PC-3 (cell line): ENCODE results near the gene PLA2G4D. TPM values are rescaled to one million over a fixed set of nuclear protein-coding genes. Genes with fewer than 3 reads are reported as not detected.

Experiments
- ATAC-seq: fragments of 200-7000 bp; cut with Tn5 transposase; 2 replicates; pipeline ENCODE4 v1.9.1; 2020; ENCODE audit warnings: mild to moderate bottlenecking, moderate library complexity
- BruUV-seq: library from RNA; stranded (reverse); fragments of 400-500 nt; replicated peaks from 2 replicates; lab custom pipeline; 2021; lab: Mats Ljungman, UMichigan
- CTCF ChIA-PET: fragments of 300-600 bp; sonication (Branson Sonifier 250); formaldehyde crosslinking; loops from one replicate; lab custom pipeline; 2022; ENCODE audit warnings: antibody characterized with exemption; lab: Charles Lee
- POLR2A ChIA-PET: fragments of 300-600 bp; sonication (Branson Sonifier 250); formaldehyde crosslinking; loops from one replicate; lab custom pipeline; 2022; ENCODE audit warnings: antibody characterized with exemption; ENCODE audit not compliant: unreplicated experiment; lab: Charles Lee
- DNase-seq: peaks from one replicate; pipeline ENCODE4 v3.0.0-alpha.2; 2015
- H2AFZ ChIP-seq: fragments of 300-600 bp; sonication (generic); 2 replicates; pipeline ENCODE4 v1.6.0; 2016; ENCODE audit warnings: antibody characterized with exemption, low read length
- H3F3A ChIP-seq: fragments of 300-600 bp; sonication (generic); one replicate; pipeline ENCODE4 v1.6.0; 2017; ENCODE audit warnings: antibody characterized with exemption, low read length, control low read depth, mild to moderate bottlenecking; ENCODE audit not compliant: unreplicated experiment
- H3K27ac ChIP-seq: fragments of 300-600 bp; sonication (generic); 2 replicates; pipeline ENCODE4 v1.5.1; 2016; ENCODE audit warnings: mild to moderate bottlenecking, low read length
- H3K27me3 ChIP-seq: fragments of 300-600 bp; sonication (generic); 2 replicates; pipeline ENCODE4 v1.6.1; 2016; ENCODE audit warnings: low read length, mixed read lengths
- H3K36me3 ChIP-seq: fragments of 300-600 bp; sonication (generic); 2 replicates; pipeline ENCODE4 v1.6.1; 2016; ENCODE audit warnings: low read depth, mixed run types, low read length, mixed read lengths
- H3K4me1 ChIP-seq: fragments of 300-600 bp; sonication (generic); 2 replicates; pipeline ENCODE4 v1.5.1; 2016; ENCODE audit warnings: low read length; ENCODE audit not compliant: insufficient read depth
- H3K4me2 ChIP-seq: fragments of 300-600 bp; sonication (generic); 2 replicates; pipeline ENCODE4 v1.6.0; 2016; ENCODE audit warnings: low read length
- H3K4me3 ChIP-seq: fragments of 300-600 bp; sonication (generic); 2 replicates; pipeline ENCODE4 v1.5.1; 2016; ENCODE audit warnings: mild to moderate bottlenecking, low read length, mixed read lengths
- H3K79me2 ChIP-seq: fragments of 300-600 bp; sonication (generic); 2 replicates; pipeline ENCODE4 v1.6.1; 2017; ENCODE audit warnings: low read length, mixed read lengths
- H3K9ac ChIP-seq: fragments of 300-600 bp; sonication (generic); 2 replicates; pipeline ENCODE4 v1.6.0; 2016; ENCODE audit warnings: mild to moderate bottlenecking, low read length
- H3K9me2 ChIP-seq: fragments of 300-600 bp; sonication (generic); replicated peaks from 2 replicates; pipeline ENCODE4 v1.6.1; 2016; ENCODE audit warnings: mixed run types, low read length, mixed read lengths
- H3K9me3 ChIP-seq: fragments of 300-600 bp; sonication (generic); 2 replicates; pipeline ENCODE4 v1.6.1; 2016; ENCODE audit warnings: low read length, mixed read lengths
- H4K20me1 ChIP-seq: fragments of 300-600 bp; sonication (generic); 2 replicates; pipeline ENCODE4 v1.6.1; 2016; ENCODE audit warnings: low read length, mixed read lengths
- CTCF ChIP-seq: fragments of 300-600 bp; sonication (generic); conservative IDR thresholded peaks from 2 replicates; pipeline ENCODE4 v1.5.1; 2017; ENCODE audit warnings: antibody characterized with exemption, low read depth, mild to moderate bottlenecking, low read length
- EZH2 ChIP-seq: fragments of 300-600 bp; sonication (generic); IDR thresholded peaks from one replicate; pipeline ENCODE4 v1.6.1; 2017; ENCODE audit warnings: antibody characterized with exemption, mild to moderate bottlenecking, low read length; ENCODE audit not compliant: unreplicated experiment
- EZH2phosphoT487 ChIP-seq: fragments of 300-600 bp; sonication (generic); IDR thresholded peaks from 2 replicates; pipeline ENCODE4 v1.6.1; 2018; ENCODE audit warnings: mild to moderate bottlenecking, antibody characterized with exemption, low read length, borderline replicate concordance
- intact Hi-C: fragments of 100-400 bp; cut with micrococcal nuclease; formaldehyde crosslinking; loops from 2 replicates; pipeline ENCODE4 v1.9.0; 2023
- total RNA-seq: library from RNA; depleted of rRNA; stranded (reverse); fragments of >200 nt; gene quantifications from 2 replicates; pipeline ENCODE4 v1.2.3, GENCODE V29; 2014

The PLA2G4D gene
- total RNA-seq, 1 experiment from 2014 or later: 0.55 TPM

- no peak overlapping the region for H3K4me3 ChIP-seq
- no peaks in the 10 kb centered on the region for H4K20me1 ChIP-seq
- intact Hi-C loops: no loop called here
- ATAC-seq (no peak), DNase-seq (no peak)
- no peaks in the 10 kb centered on the region for H3K36me3 ChIP-seq
- H3K27me3 ChIP-seq: no peaks in the 10 kb centered on the region
- no TSS peak for BruUV-seq
- no peak overlapping the region for H3K9ac ChIP-seq
- H3F3A ChIP-seq: no peaks in the 10 kb centered on the region
- TF ChIP-seq EZH2phosphoT487: no peak
- TF ChIP-seq EZH2: no peak
- TF ChIP-seq CTCF: no peak
- no peaks in the 10 kb centered on the region for H3K9me3 ChIP-seq
- no peaks in the 10 kb centered on the region for H3K79me2 ChIP-seq
- H3K27ac ChIP-seq: no peak overlapping the region
- ChIA-PET POLR2A (no interaction called here), CTCF (no interaction called here)
- H3K4me1 ChIP-seq: peaks cover 33% of the 10 kb centered on the region
- H3K9me2 ChIP-seq: no peaks in the 10 kb centered on the region
- H2AFZ ChIP-seq: no peak overlapping the region
- H3K4me2 ChIP-seq: no peak overlapping the region
Measured at GRCh38 chr15:42048821-42049200, 45.6 kb downstream of the PLA2G4D start.

- no TSS peak for BruUV-seq
- Histone ChIP-seq H3K4me1 (peaks cover 33% of the 10 kb centered on the region), H3K9me3 (no peaks in the 10 kb centered on the region), H3K4me3 (no peak overlapping the region), H3F3A (no peaks in the 10 kb centered on the region), H3K9ac (no peak overlapping the region), H3K4me2 (no peak overlapping the region), H2AFZ (no peak overlapping the region), H3K36me3 (no peaks in the 10 kb centered on the region), H3K79me2 (no peaks in the 10 kb centered on the region), H3K9me2 (no peaks in the 10 kb centered on the region), H3K27me3 (no peaks in the 10 kb centered on the region), H4K20me1 (no peaks in the 10 kb centered on the region), H3K27ac (no peak overlapping the region)
- intact Hi-C loops: no loop called here
- ChIA-PET CTCF (no interaction called here), POLR2A (no interaction called here)
- ATAC-seq (no peak), DNase-seq (no peak)
- TF ChIP-seq EZH2phosphoT487: no peak
- no peak for TF ChIP-seq CTCF
- TF ChIP-seq EZH2: no peak
Measured at GRCh38 chr15:42048080-42048820, 46.1 kb downstream of the PLA2G4D start.

GRCh38 chr15:42046597-42046996 lies 47.8 kb downstream of the PLA2G4D start:
- peak overlapping the region; percentile 81 for H3K9ac ChIP-seq
- H4K20me1 ChIP-seq: no peaks in the 10 kb centered on the region
- H3K9me2 ChIP-seq: no peaks in the 10 kb centered on the region
- CTCF ChIA-PET: interaction anchor here (1.3 kb wide), 1 partner anchor 11 kb away, joined by 6 read pairs; no protein-coding TSS in a partner anchor
- no TSS peak for BruUV-seq
- no peaks in the 10 kb centered on the region for H3K36me3 ChIP-seq
- no peaks in the 10 kb centered on the region for H3K27me3 ChIP-seq
- no peak for TF ChIP-seq EZH2
- TF ChIP-seq EZH2phosphoT487: no peak
- TF ChIP-seq CTCF: no peak
- POLR2A ChIA-PET: interaction anchor here (0.7 to 1.0 kb wide), 2 partner anchors 11 to 74 kb away, joined by 3 to 7 read pairs; partner anchors contain the start of gene EHD4
- peak overlapping the region; percentile 68 for H3K4me2 ChIP-seq
- no peak overlapping the region for H2AFZ ChIP-seq
- H3K79me2 ChIP-seq: no peaks in the 10 kb centered on the region
- no peak overlapping the region; the same call in 1 of the 2 replicates for H3K4me3 ChIP-seq
- H3K4me1 ChIP-seq: peaks cover 33% of the 10 kb centered on the region
- intact Hi-C loops: no loop called here
- H3F3A ChIP-seq: no peaks in the 10 kb centered on the region
- ATAC-seq (peak; percentile 96), DNase-seq (peak; percentile 99)
- H3K27ac ChIP-seq: peak overlapping the region; percentile 96
- H3K9me3 ChIP-seq: no peaks in the 10 kb centered on the region
